Fibroblast of lung (primary cell): ENCODE results near the gene CMTM7.
"Not testable (repeated sequence)": the region's sequence is repeated elsewhere in the genome, so short reads cannot be mapped to it uniquely, and the experiment has no call there.

Source experiments
- EZH2 ChIP-seq: IDR thresholded peaks from 2 replicates; pipeline ENCODE4 v1.5.1; 2012; ENCODE audit warnings: low read length, control low read depth, mild to moderate bottlenecking; ENCODE audit errors: missing control alignments
- TF ChIP-seq, protein P1 (sequence below), 2 donors: IDR thresholded peaks in 1 of 2; conservative IDR thresholded peaks in 1 of 2; 1 replicate in 1 of 2; 2 replicates in 1 of 2; pipeline ENCODE4 v1.5.1; 2011 to 2012; ENCODE audit warnings: low read length in 2 of 2, control low read depth in 1 of 2, inconsistent platforms in 1 of 2, low read depth in 1 of 2, mild to moderate bottlenecking in 1 of 2

DNA sequence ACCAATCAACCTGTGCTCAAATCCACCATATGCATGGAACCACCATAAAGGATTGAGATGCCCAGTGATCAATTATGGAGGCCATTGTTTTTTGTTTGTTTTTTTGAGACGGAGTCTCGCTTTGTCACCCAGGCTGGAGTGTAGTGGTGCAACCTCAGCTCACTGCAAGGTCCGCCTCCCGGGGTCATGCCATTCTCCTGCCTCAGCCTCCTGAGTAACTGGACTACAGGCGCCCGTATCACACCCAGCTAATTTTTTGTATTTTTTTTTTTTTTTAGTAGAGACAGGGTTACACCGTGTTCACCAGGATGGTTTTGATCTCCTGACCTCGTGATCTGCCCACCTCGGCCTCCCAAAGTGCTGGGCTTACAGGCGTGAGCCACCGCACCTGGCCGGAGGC lies 80.5 kb downstream of the CMTM7 start:
- TF ChIP-seq, protein P1, sequence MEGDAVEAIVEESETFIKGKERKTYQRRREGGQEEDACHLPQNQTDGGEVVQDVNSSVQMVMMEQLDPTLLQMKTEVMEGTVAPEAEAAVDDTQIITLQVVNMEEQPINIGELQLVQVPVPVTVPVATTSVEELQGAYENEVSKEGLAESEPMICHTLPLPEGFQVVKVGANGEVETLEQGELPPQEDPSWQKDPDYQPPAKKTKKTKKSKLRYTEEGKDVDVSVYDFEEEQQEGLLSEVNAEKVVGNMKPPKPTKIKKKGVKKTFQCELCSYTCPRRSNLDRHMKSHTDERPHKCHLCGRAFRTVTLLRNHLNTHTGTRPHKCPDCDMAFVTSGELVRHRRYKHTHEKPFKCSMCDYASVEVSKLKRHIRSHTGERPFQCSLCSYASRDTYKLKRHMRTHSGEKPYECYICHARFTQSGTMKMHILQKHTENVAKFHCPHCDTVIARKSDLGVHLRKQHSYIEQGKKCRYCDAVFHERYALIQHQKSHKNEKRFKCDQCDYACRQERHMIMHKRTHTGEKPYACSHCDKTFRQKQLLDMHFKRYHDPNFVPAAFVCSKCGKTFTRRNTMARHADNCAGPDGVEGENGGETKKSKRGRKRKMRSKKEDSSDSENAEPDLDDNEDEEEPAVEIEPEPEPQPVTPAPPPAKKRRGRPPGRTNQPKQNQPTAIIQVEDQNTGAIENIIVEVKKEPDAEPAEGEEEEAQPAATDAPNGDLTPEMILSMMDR (conservative IDR thresholded peaks at IDR 0.05 in 1 of 2, IDR thresholded peaks at IDR 0.05 in 1 of 2; ENCODE audit: low read depth in 1 of 2, low read length in 2 of 2), result not testable (repeated sequence)
- TF ChIP-seq EZH2, result not testable (repeated sequence)
